ENCODE data around the gene IDH1.
"Not testable (repeated sequence)": the region's sequence is repeated elsewhere in the genome, so short reads cannot be mapped to it uniquely, and the experiment has no call there.

IDH1 gene

DNA sequence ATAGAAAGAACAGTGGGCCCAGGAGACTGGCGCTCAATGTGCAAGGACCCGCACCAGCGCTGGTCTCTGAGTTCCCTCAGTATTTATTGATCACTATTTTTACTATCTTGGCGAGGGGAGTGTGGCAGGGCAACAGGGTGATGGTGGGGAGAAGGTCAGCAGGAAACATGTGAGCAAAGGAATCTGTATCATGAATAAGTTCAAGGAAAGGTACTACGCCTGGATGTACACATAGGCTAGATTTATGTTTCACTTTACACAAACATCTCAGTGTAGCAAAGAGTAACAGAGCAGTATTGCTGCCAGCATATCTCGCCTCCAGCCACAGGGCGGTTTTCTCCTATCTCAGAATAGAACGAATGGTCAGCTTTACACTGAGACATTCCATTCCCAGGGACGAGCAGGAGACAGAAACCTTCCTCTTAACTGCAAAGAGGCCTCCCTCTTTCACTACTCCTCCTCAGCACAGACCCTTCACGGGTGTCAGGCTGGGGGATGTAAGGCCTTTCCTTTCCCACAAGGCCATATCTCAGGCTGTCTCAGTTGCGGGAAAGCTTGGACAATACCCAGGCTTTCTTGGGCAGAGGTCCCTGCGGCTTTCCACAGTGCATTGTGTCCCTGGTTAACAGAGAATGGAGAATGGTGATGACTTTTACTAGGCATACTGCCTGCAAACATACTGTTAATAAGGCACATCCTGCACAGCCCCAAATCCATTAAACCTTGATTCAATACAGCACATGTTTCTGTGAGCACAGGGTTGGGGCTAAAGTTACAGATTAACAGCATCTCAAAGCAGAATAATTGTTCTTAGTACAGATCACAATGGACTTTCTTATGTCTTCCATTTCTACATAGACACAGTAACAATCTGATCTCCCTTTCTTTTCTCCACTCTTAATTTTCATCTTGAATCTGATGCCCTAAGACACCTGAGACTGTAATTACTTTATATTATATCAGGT, 2.3 kb upstream of the IDH1 start:
- not testable (repeated sequence) for DNase-seq (ENCODE audit: low read depth)

DNA sequence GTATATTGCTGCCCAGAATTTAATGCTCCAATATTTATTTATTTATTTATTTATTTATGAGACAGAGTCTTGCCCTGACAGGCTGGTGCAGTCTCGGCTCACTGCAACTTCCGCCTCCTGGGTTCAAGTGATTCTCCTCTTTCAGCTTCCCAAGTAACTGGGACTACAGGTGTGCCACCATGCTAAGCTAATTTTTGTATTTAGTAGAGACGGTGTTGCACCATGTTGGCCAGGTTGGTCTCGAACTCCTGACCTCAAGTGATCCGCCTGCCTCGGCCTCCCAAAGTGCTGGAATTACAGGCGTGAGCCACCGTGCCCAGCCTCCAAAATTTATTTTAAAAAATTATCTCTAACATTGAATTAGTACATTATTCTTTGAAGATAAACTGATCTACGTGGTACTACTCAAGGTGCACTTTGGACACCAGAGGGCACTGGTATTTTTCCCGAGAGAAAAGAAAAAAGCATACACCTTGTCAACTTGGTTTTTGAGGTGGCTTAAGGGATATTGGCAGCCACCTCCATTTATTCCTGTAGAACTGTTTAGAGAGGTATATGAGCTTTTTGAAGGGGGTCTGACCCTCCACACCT, 1.4 kb upstream of the IDH1 start:
- DNase-seq (ENCODE audit: low read depth) = no peak

- DNase-seq (ENCODE audit: low read depth) = no peak
Measured at GRCh38 chr2:208255557-208256106, 761 bp upstream of the IDH1 start.

- DNase-seq (ENCODE audit: low read depth) = peak; percentile 65
Measured at GRCh38 chr2:208254118-208254870, 577 bp downstream of the IDH1 start.

GRCh38 chr2:208253600-208254117, 1.2 kb downstream of the IDH1 start:
- DNase-seq (ENCODE audit: low read depth) = no peak

DNA sequence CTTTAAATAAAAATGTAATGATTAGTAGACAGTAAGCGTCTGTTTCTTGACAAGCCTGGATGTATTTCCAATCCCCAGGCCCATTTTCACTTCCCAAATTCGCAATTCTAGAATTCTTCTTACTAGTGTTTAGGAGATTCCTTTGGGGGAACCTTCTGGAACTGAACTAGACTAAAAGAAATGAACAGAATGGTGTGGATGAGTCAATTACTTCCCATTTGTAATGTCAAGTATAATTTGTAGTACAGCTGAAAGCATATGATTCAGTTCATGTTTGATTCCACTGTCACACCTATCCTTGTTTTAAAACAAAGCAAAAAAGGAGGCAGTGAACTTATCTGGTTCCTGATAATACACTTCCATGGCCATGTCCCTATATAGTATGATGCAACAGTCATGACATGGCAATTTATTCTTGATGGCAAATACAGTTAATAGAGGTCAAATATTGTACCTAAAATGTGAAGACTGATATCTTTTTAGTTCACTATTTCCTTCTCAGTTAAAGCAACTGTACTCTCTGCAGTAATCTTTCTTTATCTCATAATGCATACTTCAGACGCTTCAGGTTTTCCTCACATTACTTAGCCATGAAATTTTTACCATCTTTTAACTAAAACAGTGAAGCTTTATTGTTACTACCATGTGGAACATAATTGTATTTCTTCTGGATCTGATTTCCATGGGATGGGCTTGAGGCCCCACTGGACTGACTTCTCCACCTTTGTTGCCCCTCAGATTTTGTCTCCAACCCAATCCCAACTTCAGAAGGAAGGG, 2.0 kb downstream of the IDH1 start:
- no peak for DNase-seq (ENCODE audit: low read depth)

- no peak for DNase-seq (ENCODE audit: low read depth)
Measured at GRCh38 chr2:208251098-208251497, 3.8 kb downstream of the IDH1 start.

- DNase-seq (ENCODE audit: low read depth) = no peak
Measured at GRCh38 chr2:208250388-208250787, 4.5 kb downstream of the IDH1 start.

- DNase-seq (ENCODE audit: low read depth) = no peak
Measured at GRCh38 chr2:208249296-208249695, 5.6 kb downstream of the IDH1 start.

DNA sequence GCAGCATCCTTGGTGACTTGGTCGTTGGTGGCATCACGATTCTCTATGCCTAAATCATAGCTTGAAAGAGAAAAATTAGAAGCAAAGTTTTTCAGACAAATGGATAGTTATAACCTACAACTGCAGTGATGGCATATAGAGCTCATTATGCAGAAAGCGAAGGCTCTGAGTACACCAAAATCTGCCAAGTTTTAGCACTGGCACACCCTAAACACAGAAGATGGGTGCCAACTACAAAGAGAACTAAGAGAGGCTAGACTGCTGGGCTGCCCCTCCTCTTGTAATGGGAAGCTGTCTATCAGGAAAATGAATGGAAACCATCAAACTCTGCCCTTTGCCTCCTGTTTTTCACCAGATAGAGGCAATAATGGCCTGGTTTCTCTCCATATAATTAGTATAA, 6.3 kb downstream of the IDH1 start:
- no peak for DNase-seq (ENCODE audit: low read depth)

DNA sequence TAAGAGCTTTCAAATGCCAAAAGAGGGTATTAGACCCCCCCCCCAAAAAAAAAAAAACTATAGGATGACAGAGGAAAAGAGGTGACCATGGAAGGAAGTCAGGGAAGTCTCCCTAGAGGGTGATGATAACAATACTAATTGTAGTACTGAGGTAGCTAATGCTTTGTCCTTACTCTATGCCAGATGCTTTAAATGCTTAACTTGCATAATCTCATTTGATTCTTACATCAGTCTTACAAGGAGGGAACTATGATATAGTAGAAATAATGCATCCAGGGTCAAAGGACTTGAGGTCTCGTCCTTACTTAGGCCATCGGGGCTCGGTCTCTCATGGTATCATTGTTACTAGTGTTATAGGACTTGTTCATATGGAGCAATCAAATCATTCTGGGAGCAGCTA, 9.1 kb downstream of the IDH1 start:
- no peak for DNase-seq (ENCODE audit: low read depth)

DNA sequence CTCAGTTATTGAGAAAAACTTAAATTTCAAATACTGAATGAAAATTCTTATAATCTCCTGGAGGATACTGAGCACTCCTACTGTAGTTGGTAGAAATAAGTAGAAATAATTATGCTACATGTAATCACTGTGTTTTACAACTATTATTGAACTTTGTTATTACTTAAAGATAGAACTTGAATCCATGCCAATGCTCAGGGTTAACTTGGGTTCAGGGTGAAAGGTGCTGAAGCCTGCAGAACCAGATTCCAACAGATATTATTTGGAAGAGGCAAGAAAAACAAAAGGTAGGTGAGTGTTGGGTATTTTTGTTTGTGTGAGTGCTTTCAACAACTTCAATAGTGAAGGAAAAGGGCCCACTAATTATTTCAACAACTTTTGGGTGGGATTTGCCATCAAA, 10.4 kb downstream of the IDH1 start:
- DNase-seq (ENCODE audit: low read depth) = no peak

GRCh38 chr2:208240619-208241209, 14.2 kb downstream of the IDH1 start:
- DNase-seq (ENCODE audit: low read depth) = no peak

- DNase-seq (ENCODE audit: low read depth) = no peak
Measured at GRCh38 chr2:208239770-208240493, 14.9 kb downstream of the IDH1 start.

DNA sequence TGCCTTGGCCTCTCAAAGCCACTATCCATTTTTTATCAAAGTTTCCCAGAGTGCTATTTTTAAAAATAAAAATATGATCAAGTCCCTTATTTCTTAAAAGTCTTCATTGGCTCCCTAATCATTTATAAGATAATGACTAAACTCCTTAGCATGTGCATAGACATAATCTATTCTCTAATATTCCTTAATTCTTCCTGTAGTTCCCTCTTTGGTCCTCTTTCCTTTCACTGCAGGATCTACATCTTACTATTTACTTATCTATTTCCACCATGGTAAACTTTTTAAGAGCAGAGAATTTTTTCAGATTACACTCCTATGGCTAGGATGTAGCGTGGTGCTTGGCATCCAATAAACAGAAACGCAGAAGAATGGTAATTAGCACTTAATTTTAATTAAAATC, 19.0 kb downstream of the IDH1 start:
- no peak for DNase-seq (ENCODE audit: low read depth)

GRCh38 chr2:208234786-208235185, 20.1 kb downstream of the IDH1 start:
- DNase-seq (ENCODE audit: low read depth) = no peak

DNA sequence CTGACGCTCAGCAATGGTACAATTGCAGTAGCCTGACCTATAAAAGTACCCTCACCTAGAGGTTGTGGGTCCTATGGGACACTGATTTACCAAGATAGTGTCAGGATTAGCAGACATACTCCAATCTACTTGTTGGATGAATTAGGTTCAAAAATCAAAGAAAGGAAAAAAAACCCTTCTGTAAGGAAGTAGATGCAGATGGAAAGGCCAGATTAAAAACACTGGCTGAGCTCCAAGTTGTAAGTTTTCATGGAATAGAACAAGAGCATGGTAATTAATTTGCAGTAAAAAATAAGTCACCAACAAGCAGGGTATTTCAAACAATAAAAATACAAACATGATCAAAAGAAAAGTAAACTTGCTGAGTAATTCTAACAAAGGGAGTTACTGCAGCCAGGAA, 26.4 kb downstream of the IDH1 start:
- no peak for DNase-seq (ENCODE audit: low read depth)

DNA sequence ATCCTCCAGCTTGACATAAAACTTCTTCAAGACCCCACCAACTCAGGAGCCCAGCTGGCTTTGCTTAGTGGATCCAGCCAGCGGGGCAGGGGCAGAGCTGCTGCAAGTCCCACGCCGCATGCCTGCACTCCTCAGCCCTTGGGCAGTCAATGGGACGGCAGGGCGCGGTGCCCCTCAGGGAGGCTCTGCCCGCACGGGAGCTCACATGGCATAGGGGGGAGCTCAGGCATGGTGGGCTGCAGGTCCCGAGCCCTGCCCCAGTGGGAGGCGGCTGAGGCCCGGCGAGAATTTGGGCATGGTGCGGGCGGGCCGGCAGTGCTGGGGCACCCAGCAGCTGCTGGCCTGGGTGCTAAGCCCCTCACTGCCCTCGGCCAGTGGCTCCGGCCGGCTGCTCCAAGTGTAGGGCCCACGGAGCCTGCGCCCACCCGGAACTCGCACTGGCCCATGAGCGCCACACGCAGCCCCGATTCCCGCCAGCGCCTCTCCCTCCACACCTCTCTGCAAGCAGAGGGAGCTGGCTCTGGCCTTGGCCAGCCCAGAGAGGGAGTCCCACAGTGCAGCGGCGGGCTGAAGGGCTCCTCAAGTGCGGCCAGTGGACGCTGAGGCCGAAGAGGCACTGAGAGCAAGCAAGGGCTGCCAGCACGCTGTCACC, 27.2 kb downstream of the IDH1 start:
- DNase-seq (ENCODE audit: low read depth) = no peak

DNA sequence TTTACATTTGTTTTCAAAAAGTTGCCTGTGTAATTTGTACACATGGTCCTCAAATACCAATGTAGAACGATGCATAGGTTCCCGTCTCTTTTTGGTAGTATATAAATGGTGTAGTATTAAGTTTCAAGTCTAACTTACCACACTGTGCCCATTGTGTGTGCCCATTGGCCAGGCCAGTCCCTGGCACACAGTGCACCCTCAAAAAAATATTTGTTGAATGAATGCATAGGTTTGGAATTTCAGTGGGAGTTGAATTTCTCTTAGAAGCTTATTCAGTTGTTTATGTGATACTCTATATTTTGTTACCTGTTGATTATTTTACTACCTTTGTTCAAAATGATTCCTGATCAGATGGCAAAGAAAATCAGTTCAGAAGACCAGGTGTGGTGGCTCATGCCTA, 30.1 kb downstream of the IDH1 start:
- no peak for DNase-seq (ENCODE audit: low read depth)

DNA sequence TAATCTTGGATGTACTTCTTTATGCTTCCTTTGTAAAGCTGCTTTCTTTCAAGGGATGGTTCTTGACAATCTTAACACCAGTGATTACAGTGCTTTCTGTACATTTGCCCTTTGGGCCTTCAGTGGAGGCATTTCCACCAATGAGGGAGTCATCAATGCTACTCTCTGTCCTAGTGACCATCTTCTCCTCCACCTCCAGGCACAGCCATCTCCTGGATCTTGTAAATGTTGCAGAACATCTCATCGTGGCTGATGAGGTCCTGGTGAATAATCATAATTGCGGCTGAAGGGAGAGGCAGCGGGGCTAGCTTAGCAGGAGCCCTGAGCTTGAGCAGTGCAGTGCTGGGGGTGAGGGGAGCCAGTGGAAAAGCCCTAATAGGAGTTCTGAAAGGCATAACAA, 32.5 kb downstream of the IDH1 start:
- no peak for DNase-seq (ENCODE audit: low read depth)
